GM10847 (cell line): ENCODE data around the gene COX6A1.

Experiments
- POLR2A ChIP-seq: IDR thresholded peaks from 2 replicates; pipeline ENCODE4 v1.6.1; 2011; ENCODE audit not compliant: insufficient read length; ENCODE audit errors: extremely low read depth

COX6A1 gene

DNA sequence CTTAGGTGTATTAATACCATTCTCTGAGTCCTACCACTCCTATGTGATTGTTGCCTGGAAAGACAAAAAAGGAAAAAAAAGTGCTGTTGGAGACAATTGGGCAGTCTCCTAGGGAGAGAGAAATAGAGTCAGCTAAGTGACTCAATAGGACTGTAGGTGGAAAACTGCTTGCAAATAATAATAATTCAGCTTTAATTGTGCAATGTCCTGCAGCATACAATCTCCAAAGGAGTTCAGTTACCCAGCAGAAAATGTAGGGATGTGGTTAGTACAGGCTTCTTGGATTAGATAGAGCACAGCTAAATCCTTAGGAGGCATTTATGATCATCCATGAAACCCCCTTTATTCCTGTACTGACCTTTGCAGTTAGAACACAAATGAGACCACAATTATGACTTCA, 34.6 kb downstream of the COX6A1 start:
- no peak for TF ChIP-seq POLR2A

DNA sequence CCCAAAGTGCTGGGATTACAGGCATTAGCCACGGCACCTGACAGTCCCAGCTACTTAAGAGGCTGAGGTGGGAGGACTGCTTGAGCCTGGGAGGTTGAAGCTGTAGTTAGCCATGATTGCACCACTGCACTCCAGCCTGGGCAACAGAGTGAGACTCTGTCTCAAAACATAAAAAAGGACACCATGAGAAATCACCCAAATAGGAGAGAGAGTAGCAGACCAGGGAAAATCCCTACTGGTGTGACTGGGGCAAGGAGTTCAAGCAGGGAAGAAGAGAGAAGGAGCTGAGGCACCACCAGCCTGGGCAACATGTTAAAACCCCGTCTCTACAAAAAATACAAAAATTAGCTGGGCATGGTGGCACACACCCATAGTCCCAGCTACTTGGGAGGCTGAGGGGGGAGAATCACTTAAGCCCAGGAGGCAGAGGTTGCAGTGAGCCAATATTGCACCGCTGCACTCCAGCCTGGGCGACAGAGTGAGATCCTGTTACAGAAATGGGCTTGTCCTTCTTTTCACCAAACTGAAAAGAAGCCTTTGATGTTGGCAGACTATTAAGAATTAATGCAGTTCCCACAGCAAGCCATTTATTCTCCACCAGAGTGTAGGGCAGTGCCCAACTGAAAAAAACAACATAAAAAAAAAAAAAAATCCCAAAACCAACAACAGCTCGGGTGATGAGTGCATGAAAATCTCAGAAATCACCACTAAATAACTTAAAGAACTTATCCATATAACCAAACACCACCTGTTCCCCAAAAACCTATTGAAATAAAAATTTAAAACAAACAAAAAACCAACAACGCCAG, 36.1 kb downstream of the COX6A1 start:
- no peak for TF ChIP-seq POLR2A

DNA sequence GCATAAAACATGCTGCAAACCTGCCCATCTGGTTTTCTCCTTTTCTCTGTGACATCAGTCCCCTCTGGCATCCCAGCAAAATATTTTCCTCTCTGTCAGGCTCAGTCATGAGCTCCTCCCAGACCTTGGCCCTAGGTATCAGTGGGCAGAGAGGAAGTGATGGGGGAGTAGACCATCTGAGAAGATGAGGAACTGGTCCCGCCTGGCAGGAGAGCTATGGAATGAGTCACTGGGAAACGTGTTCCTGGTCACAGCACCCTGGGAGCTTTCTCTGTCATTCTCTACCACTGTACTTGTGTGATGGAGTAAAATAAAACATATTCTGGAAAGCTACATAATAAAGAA, 36.7 kb downstream of the COX6A1 start:
- TF ChIP-seq POLR2A = no peak

DNA sequence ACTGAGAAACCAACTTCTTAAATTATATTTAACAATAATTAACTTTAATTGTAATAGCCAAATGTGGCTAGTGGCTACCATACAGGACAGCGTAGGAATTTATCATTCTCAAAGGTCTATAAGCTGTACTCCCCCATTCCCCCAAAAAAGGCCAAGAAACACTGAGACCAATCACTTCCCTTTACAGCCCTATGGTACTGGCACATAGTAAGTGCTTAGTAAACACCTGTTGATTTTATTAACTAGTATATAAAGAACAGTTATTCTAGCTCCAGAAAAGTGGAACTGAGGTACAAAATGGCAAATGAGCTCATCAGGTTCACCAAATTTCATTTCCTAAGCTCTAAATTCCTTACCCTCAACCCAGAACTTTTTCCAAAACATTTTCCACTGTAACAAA, 37.7 kb downstream of the COX6A1 start:
- no peak for TF ChIP-seq POLR2A

DNA sequence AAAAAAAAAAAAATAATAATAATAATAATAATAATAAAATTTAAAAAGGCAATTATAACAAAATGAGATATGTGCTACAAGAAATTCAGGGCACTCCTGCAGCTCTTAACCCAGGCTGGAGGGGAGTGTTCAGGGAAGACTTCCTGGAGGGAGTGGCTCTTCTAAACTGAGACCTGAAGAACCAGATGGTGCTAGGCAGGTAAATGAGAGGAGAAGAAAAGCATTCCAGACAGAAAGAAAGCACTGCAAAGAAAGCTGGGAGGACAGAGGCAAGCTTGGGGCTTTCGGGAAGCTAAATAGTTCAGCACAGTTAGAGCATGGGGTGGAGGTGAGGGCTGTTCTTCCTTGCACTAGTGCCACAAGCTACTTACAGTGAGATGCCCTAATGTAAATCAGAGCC, 41.5 kb downstream of the COX6A1 start:
- no peak for TF ChIP-seq POLR2A

DNA sequence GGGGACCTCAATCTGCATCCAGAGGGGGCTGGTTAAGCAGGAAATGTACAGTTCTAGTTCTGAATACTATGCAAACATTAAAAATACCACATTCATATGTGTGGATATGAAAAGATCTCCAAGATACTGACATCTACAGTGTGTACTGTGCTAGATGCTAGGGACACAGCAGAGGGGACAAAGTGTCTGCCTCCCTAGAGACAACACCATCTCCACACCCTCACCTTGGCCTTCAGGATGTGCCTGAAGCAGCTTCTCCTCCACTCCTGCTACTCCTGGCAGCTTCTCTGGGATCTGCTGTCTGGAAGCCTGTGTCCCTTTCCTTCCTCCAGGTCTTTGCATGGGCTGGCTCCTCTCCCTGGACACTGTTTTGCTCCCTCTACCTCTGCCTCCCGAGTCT, 42.3 kb downstream of the COX6A1 start:
- no peak for TF ChIP-seq POLR2A

DNA sequence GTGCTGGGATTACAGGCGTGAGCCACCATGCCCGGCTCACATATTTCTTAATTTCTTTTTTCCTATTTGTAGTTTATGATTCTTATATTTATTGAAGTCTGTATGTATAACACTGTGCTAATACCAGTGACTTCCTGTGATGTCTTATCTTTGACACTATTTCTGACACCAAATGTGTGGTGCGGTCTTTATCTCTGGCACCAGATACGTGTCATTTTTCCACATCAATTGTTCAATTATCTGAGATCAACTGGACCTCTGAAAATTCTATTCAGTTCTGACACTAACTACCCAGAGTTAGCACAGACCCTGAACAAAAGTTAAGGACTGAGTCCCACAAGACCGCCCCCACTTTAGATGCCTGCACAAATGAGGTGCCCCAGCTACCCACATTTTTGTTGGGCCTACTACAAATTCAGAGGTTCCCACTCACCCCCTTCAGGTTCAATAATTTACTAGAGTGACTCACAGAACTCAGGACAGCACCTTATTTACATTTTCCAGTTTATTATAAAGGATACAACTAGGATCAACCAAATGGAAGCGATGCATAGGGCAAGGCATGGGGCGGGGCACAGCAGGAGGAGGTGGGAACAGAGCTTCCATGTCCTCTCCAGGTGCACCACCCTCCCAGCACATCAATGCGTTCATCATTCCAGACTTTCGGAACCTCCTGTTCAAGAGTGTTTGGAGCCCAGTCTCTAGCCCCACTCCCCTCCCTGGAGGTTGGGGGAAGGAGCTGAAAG, 43.3 kb downstream of the COX6A1 start:
- TF ChIP-seq POLR2A = no peak

DNA sequence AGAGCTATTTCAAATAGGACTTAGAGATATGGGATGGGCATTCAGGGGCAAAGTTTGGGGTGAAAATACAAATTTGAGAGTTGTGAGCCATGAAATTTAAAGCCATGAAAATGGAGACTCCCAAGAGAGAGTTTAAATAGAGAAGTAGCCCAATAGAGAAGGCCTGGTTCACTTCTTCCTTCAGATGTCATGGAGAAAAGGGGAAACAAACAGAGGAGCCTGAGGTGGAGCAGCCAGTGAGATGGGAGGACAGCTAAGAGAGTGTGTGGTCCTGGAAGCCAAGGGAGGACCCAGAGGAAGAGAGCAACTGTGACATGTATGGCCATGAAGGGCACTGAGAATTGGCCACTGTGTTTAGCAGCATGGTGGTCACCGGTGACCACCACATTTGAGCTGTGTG, 45.7 kb downstream of the COX6A1 start:
- TF ChIP-seq POLR2A = no peak

DNA sequence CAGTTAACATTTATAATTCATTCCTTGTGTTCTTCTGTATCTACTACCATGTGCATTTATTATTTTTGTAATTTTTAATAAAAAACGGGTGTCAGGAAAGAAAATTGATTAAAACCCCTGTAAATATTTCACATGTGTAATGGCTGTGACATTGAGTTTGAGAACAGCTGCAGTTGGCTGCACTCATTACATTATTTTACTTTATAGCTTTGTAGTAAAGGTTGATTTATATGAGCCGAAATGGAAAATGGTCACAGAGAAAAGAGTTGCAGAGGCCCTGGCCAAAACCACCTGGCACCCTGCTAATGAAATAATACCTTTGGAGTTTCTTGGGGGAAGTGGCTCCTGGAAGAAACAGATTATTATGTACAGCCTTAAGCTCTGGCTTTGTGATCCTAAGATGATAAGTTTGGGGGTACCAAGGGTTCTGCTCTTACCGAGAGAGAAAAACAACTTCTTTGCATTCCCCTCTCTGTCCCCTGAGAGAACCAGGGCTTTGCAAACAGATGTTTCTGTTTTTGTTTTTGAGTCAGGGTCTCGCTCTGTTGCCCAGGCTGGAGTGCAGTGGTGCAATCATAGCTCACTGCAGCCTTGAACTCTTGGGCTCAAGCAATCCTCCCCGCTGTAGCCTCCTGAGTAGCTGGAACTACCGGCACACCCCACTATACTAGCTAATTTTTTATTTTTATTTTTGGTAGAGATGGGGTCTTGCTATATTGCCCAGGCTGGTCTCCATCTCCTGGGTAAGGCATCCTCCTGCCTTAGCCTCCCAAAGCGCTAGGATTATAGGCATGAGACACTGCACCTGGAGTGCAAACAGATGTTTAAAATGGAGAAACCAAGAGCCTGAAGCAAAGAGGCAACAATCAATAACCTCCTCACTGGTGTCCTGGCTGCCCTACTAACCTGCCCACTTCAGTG, 48.3 kb downstream of the COX6A1 start:
- TF ChIP-seq POLR2A = no peak

DNA sequence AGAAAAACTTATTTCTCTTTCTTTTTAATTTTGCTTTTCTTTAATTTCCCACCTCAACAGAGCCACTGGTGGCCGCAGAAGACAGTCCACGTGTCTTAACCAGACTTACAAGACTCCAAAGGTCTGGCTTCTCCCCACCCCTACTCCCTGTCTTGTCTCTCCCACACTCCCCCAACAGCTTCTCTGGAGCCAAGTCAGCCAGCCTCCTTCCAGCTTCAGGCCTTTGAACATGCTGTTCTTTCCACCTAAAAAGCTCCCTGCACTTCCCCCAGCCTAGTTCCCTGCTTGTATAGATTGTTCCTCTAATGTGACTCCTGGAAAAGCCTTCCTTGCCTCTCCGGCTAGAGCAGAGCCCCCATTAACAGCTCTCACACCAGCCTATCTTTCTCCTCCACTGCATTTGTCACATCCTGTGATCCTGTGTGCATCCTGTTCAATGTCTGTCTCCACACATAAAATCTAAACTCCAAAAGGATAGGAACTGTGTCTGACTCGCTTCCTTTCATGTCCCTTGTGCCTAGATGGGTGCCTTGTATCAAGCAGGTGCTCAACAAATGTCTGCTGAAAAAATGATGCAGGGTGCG, 50.2 kb downstream of the COX6A1 start:
- TF ChIP-seq POLR2A = no peak

DNA sequence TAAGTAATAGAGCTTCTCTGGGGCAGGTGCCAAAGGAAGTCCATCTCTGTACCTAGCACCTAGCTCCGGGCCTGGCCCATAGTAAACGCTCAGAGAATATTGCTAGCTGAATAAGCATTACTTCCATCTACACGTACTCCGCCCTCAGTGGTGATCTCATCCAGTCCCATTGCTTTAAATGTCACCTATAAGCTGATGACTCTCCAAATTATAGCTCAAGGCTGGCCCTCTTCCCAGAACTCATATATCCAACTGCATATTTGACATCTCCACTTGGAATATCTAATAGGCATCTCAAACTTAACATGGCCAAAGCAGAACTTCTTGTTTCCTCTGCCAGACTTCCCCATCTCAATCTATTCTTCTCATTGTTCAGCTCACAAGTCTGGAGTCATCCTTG, 51.1 kb downstream of the COX6A1 start:
- no peak for TF ChIP-seq POLR2A

DNA sequence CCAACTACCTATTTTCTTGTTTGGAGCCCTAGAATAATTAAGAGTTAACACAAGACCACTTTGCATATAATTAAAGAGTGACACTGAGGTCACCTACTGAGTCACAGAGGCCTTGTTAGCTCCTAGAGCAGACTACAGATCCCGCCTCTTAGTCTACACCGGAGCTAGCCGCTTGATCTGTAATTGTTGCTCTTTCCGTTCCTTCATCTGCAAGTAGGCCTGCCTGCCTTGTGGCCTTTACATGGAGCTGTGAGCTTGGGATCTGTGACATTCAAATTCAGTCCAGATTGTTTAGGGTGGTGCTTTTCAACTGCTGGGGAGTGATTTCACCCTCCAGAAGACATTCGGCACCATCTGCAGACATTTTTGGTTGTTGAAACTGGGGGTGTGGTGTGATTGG, 52.4 kb downstream of the COX6A1 start:
- no peak for TF ChIP-seq POLR2A
